GM18499 (cell line): ENCODE measurements around the gene STARD7.
"Not testable (repeated sequence)": the region's sequence is repeated elsewhere in the genome, so short reads cannot be mapped to it uniquely, and the experiment has no call there.

ENCODE experiments used
- ATAC-seq: cut with Tn5 transposase; IDR thresholded peaks from one replicate; pipeline ENCODE4 v1.9.1; 2021; ENCODE audit warnings: moderate number of reproducible peaks; ENCODE audit not compliant: insufficient read depth, unreplicated experiment

Gene STARD7

DNA sequence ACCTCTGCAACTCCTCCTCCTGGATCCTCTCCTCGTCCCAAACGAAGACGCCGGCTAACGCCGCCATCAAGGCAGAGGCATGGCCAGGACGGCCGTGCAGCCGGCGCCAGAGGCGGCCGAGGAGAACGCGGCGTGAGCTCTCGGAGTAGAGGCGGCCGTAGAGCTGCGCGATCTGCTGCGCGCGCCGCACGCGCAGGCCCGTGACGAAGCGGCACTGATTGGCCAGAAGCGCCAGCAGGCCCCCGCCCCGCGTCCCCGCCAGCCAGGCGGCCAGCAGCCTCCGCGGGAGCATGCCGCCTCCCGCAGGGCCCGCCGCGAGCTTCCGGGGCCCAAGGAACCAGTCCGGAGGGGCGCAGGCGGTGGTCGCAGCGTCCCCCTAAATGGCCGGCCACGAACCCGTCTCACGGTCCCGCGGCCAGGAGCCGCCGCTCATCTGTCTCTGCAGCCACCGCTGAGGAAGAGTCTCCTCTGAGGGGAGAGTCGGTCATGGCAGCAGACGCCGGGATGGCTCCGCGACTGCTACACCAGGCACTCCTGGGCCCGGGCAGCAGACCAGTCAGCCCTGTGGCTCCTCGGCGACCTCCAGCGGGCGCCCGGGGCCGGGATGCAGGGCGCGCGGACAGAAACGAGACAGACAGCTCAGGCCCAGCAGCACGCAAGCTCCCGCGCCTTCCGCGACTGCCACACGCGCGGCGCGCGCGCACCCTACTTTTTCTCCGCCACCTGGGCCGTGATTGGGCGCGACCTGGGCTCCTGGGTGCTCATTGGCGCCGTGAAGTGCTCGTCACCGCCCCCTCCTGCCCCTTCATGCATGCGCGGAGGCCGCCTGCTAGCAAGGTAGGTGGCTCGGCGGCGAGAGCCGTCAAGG is at the start of gene STARD7:
Gene STARD7 (minus strand): TSS at position 685 of the 868 bp plus-strand sequence. CDS start 393 bp downstream, at position 292.
- ATAC-seq = peak; percentile 68

DNA sequence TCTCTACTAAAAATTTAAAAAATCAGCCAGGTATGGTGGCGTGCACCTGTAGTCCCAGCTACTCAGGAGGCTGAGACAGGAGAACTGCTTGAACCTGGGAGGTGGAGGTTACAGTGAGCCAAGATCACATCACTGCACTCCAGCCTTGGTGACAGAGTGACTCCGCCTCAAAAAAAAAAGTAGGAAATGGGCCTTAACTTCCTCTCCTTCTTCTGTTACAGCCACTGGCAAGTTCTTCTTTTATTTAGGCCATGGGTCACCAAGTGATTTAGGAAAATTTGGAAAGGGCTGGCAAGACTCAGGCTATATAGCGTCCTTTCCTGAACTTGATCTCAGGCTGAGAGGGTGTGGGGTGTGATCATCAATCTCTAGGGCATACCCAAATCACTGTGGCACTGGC is 49.1 kb upstream of the STARD7 start:
- not testable (repeated sequence) for ATAC-seq

GRCh38 chr2:96256611-96257113 is 48.0 kb upstream of the STARD7 start:
- no peak for ATAC-seq

GRCh38 chr2:96254571-96254970 is 45.9 kb upstream of the STARD7 start:
- ATAC-seq = no peak

- no peak for ATAC-seq
Observed at GRCh38 chr2:96253006-96253405, 44.4 kb upstream of the STARD7 start.

- no peak for ATAC-seq
Observed at GRCh38 chr2:96252526-96252925, 43.9 kb upstream of the STARD7 start.

- ATAC-seq = no peak
Observed at GRCh38 chr2:96251721-96252292, 43.2 kb upstream of the STARD7 start.

DNA sequence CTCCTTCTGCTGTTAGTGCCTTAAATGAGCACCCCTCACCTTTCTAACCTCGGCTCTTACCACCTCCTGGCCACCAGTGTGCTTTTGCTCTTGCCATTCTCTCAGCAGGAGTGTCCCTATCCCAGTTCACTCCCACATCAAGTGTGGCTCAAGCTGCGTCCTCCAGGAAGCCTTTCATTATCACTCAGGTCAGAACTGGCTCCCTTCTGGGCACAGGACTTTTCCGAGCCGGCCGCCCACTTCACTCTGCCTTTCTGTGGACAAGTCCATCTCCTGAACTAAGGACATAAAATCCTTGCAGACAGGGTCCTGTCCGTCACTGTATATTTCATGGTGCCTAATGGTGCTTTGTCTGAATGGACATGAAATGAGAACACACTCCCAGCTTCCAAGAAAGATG is 41.6 kb upstream of the STARD7 start:
- no peak for ATAC-seq

GRCh38 chr2:96249654-96250053 is 41.0 kb upstream of the STARD7 start:
- ATAC-seq = no peak

DNA sequence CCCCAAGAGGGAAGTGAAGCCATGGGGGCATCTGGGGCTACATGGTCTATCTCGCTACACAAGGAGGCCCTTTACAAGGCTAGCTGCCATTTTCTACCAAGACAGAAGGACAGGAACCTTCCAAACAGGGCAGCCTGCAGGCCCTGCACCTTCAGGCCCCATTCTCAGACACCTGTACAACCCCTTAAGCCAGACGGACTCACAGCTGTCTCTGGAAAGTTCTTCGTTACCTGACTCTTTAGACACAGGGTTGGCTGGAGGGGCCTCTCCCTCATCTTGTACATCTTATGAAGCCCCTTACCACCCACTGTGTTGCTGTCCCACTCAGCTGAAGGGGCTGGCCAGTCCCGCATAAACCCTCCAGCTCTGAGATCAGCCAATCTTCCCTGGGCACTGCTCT is 40.0 kb upstream of the STARD7 start:
- ATAC-seq = no peak

DNA sequence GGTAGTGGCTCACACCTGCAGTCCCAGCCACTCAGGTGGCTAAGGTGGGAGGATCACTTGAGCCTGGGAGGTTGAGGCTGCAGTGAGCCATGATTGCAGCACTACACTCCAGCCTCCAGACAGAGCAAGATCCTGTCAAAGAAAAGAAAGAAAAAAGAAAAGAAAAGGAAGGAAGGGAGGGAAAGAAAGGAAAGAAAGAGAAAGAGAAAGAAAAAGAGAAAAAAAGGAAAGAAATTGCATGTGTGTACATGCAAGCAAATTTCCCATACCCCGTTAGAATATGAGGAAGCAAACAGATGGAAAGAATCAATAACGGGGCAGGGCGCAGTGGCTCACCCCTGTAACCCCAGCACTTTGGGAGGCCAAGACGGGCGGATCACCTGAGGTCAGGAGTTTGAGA is 39.3 kb upstream of the STARD7 start:
- no peak for ATAC-seq

- no peak for ATAC-seq
Observed at GRCh38 chr2:96247009-96247408, 38.4 kb upstream of the STARD7 start.

DNA sequence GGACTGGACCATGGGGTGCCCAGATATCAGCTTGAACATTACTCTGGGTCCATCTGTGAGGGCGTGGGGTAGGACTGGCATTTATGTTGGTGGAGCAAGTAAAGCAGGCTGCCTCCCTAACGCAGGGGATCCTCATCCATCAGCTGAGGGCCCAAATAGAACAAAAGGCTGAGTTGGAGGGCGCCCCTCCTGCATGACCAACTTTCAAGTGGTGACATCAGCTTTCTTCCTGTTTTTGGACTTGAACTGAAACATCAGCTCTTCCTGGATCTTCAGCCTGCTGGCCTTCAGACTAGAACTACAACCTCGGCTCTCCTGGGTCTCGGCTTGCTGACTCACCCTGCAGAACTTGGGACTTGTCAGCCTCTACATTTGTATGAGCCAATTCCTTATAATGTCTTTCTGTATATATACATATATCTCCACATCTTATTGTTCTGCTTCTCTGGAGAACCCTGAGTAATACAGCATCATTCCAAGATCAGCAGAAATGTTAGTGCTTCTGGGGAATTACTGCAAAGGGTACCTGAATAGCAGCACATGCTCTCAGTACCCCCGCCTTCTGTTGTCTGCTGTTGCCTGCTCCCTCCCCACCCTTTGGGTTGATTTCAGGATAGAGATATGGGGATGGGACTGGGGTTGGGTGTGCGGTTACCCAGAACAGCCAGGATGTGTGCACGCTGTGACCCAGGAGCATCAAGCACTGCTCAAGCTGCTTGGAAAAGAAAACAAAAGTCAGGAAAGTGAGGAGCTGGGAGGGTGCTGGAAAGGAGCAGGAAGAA is 37.2 kb upstream of the STARD7 start:
- no peak for ATAC-seq

- no peak for ATAC-seq
Observed at GRCh38 chr2:96243843-96244242, 35.2 kb upstream of the STARD7 start.

GRCh38 chr2:96241900-96242611 is 33.4 kb upstream of the STARD7 start:
- peak; percentile 62 for ATAC-seq

GRCh38 chr2:96241227-96241626 is 32.6 kb upstream of the STARD7 start:
- ATAC-seq = no peak

DNA sequence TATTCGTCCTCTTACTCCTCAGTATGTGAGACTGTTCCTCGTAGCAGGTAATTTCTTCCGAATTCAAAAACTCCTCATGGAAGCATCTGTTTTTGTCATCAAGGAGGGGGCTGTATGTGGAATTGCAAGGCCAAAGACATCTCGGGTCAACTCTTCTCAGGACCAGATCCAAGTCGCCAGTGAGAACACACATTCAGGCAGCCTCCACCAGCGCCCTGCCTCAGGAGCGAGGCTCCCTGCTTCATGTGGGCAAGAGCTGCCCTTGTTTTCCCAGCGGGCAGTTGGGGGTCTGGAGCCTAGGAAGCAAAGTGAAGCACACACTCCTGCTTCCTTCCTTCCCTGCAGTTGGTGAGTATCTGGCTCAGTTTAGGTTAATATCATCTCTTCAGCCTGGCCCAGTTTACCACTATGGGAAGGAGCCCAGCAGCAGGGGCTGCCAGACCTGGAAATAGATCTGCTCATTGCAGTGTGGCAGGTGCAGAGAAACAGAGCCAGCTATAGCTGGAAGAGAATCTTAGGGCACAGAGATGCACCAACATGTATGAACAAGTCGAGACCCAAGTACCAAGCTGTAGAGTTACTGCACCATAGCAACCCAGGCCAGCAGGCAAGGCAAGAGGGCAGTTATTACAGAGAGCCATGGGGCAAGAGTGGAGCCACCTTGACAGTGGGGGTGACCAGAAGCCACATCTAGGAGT is 31.9 kb upstream of the STARD7 start:
- no peak for ATAC-seq

GRCh38 chr2:96239745-96240264 is 31.2 kb upstream of the STARD7 start:
- no peak for ATAC-seq

- no peak for ATAC-seq
Observed at GRCh38 chr2:96239091-96239490, 30.5 kb upstream of the STARD7 start.
